Midbrain (tissue), 1 donor: ENCODE measurements around the gene HTRA3.

Experiments
- DNase-seq: peaks from one replicate; lab custom pipeline; 2025; lab: John Stamatoyannopoulos, UW

HTRA3 gene

GRCh38 chr4:8234715-8235114 lies 34.8 kb upstream of the HTRA3 start:
- no peak for DNase-seq

- DNase-seq = no peak
Observed at GRCh38 chr4:8235224-8235623, 34.3 kb upstream of the HTRA3 start.

GRCh38 chr4:8235686-8236085 lies 33.9 kb upstream of the HTRA3 start:
- no peak for DNase-seq

- DNase-seq = no peak
Observed at GRCh38 chr4:8236106-8236919, 33.2 kb upstream of the HTRA3 start.

GRCh38 chr4:8236920-8237195 lies 32.7 kb upstream of the HTRA3 start:
- no peak for DNase-seq

GRCh38 chr4:8237256-8237989 lies 32.1 kb upstream of the HTRA3 start:
- DNase-seq = no peak

GRCh38 chr4:8238036-8238511 lies 31.5 kb upstream of the HTRA3 start:
- DNase-seq = no peak

- DNase-seq = no peak
Observed at GRCh38 chr4:8238515-8239053, 31.0 kb upstream of the HTRA3 start.

GRCh38 chr4:8239226-8239625 lies 30.3 kb upstream of the HTRA3 start:
- no peak for DNase-seq

- DNase-seq = no peak
Observed at GRCh38 chr4:8239661-8240060, 29.9 kb upstream of the HTRA3 start.

- DNase-seq = no peak
Observed at GRCh38 chr4:8240211-8241041, 29.1 kb upstream of the HTRA3 start.

- DNase-seq = no peak
Observed at GRCh38 chr4:8241211-8241779, 28.3 kb upstream of the HTRA3 start.

- DNase-seq = peak; percentile 78
Observed at GRCh38 chr4:8241895-8242696, 27.5 kb upstream of the HTRA3 start.

GRCh38 chr4:8242782-8243560 lies 26.6 kb upstream of the HTRA3 start:
- no peak for DNase-seq

- DNase-seq = no peak
Observed at GRCh38 chr4:8244001-8244757, 25.4 kb upstream of the HTRA3 start.

GRCh38 chr4:8244931-8245460 lies 24.6 kb upstream of the HTRA3 start:
- DNase-seq = no peak

- no peak for DNase-seq
Observed at GRCh38 chr4:8245884-8246833, 23.4 kb upstream of the HTRA3 start.
